Mesothelial cell of epicardium (in vitro differentiated cells): ENCODE measurements around the gene FUT7. TPM values are rescaled to one million over a fixed set of nuclear protein-coding genes. Genes with fewer than 3 reads are reported as not detected.
A peak's percentile ranks its signal among the peaks of the same experiment; 100 is the strongest.

Source experiments
- DNase-seq, 2 experiments: peaks; one replicate each; pipeline ENCODE4 v3.0.0; 2021; ENCODE audit warnings: low spot score in 2 of 2; ENCODE audit not compliant: unreplicated experiment in 2 of 2
- H3K27ac Mint-ChIP-seq: 2 replicates; pipeline ENCODE4 v1.8.0; 2021; ENCODE audit warnings: mixed read lengths
- H3K27me3 Mint-ChIP-seq: 2 replicates; pipeline ENCODE4 v1.8.0; 2021; ENCODE audit warnings: low read depth, mixed read lengths
- H3K36me3 Mint-ChIP-seq: 2 replicates; pipeline ENCODE4 v1.8.0; 2021; ENCODE audit warnings: mixed read lengths
- H3K4me1 Mint-ChIP-seq: 2 replicates; pipeline ENCODE4 v1.8.0; 2021; ENCODE audit warnings: mixed read lengths
- H3K4me3 Mint-ChIP-seq: 2 replicates; pipeline ENCODE4 v1.8.0; 2021; ENCODE audit warnings: mild to moderate bottlenecking, moderate library complexity, mixed read lengths
- H3K9me3 Mint-ChIP-seq: 2 replicates; pipeline ENCODE4 v1.8.0; 2021; ENCODE audit warnings: mixed read lengths
- total RNA-seq: library from RNA; stranded (reverse); gene quantifications from 3 replicates; pipeline ENCODE4 v1.2.1, GENCODE V29; 2021
- TF ChIP-seq, protein P1 (sequence below): fragments of 200-600 bp; sonication (generic); IDR thresholded peaks from one replicate; pipeline ENCODE4 v1.5.0; 2021; ENCODE audit warnings: antibody characterized with exemption; ENCODE audit not compliant: unreplicated experiment

FUT7 gene
- total RNA-seq, 1 donor from 2014 or later, result 0.13 TPM

DNA sequence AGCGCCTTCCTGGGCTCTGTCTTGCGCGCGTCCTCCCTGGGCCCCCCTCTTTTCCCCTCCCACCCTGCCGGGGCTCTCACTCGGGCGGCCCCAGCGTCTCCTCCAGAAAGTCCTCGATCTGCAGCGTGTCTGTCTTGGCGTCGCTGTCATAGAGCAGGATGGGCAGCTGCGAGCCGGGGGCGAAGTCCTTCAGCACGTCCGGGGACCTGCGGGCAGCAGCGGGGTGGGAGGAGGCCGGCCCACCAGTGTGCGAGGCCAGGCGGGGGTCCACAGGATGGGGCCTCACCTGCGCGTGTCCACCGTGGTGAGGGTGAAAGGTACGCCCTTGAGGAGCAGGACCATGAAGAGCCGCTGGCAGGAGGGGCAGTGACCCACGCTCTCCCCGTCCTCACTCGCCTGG, 36.5 kb downstream of the FUT7 start:
- H3K27ac Mint-ChIP-seq, result no peak overlapping the region
- no peak for DNase-seq
- TF ChIP-seq, protein P1, sequence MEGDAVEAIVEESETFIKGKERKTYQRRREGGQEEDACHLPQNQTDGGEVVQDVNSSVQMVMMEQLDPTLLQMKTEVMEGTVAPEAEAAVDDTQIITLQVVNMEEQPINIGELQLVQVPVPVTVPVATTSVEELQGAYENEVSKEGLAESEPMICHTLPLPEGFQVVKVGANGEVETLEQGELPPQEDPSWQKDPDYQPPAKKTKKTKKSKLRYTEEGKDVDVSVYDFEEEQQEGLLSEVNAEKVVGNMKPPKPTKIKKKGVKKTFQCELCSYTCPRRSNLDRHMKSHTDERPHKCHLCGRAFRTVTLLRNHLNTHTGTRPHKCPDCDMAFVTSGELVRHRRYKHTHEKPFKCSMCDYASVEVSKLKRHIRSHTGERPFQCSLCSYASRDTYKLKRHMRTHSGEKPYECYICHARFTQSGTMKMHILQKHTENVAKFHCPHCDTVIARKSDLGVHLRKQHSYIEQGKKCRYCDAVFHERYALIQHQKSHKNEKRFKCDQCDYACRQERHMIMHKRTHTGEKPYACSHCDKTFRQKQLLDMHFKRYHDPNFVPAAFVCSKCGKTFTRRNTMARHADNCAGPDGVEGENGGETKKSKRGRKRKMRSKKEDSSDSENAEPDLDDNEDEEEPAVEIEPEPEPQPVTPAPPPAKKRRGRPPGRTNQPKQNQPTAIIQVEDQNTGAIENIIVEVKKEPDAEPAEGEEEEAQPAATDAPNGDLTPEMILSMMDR, result no peak
- H3K4me1 Mint-ChIP-seq, result peaks cover 32% of the 10 kb centered on the region
- no peaks in the 10 kb centered on the region for H3K27me3 Mint-ChIP-seq
- H3K36me3 Mint-ChIP-seq, result no peaks in the 10 kb centered on the region
- H3K9me3 Mint-ChIP-seq, result peaks cover 5% of the 10 kb centered on the region
- H3K4me3 Mint-ChIP-seq, result no peak overlapping the region

- Mint-ChIP-seq H3K4me1 (peaks cover 27% of the 10 kb centered on the region), H3K9me3 (peaks cover 5% of the 10 kb centered on the region), H3K27ac (no peak overlapping the region), H3K27me3 (peaks cover 2% of the 10 kb centered on the region), H3K4me3 (no peak overlapping the region), H3K36me3 (no peaks in the 10 kb centered on the region)
- DNase-seq, result no peak
- TF ChIP-seq, protein P1, result no peak
Observed at GRCh38 chr9:136994888-136995230, 37.0 kb downstream of the FUT7 start.

- TF ChIP-seq, protein P1, result no peak
- Mint-ChIP-seq H3K27me3 (peaks cover 2% of the 10 kb centered on the region), H3K4me1 (peaks cover 30% of the 10 kb centered on the region), H3K4me3 (peak overlapping the region; percentile 73), H3K36me3 (no peaks in the 10 kb centered on the region), H3K27ac (no peak overlapping the region), H3K9me3 (peaks cover 5% of the 10 kb centered on the region)
- DNase-seq, result no peak
Observed at GRCh38 chr9:136994180-136994887, 37.6 kb downstream of the FUT7 start.

- peak overlapping the region; percentile 81 for H3K27ac Mint-ChIP-seq
- DNase-seq, result no peak
- H3K4me1 Mint-ChIP-seq, result peaks cover 29% of the 10 kb centered on the region
- peaks cover 2% of the 10 kb centered on the region for H3K27me3 Mint-ChIP-seq
- TF ChIP-seq, protein P1, result no peak
- H3K9me3 Mint-ChIP-seq, result peaks cover 5% of the 10 kb centered on the region
- peak overlapping the region; percentile 73 for H3K4me3 Mint-ChIP-seq
- H3K36me3 Mint-ChIP-seq, result no peaks in the 10 kb centered on the region
Observed at GRCh38 chr9:136992819-136993369, 39.0 kb downstream of the FUT7 start.

- peak; percentile 94 to 97 for DNase-seq
- Mint-ChIP-seq H3K36me3 (no peaks in the 10 kb centered on the region), H3K4me3 (peak within 1 kb of the TSS; percentile 73), H3K27me3 (peaks cover 2% of the 10 kb centered on the region), H3K4me1 (peaks cover 25% of the 10 kb centered on the region), H3K27ac (peak within 1 kb of the TSS; percentile 81), H3K9me3 (peaks cover 5% of the 10 kb centered on the region)
- TF ChIP-seq, protein P1, result no peak
Observed at GRCh38 chr9:136991993-136992818, 39.7 kb downstream of the FUT7 start, which contains the start of gene PAXX. PAXX (plus strand) TSS chr9:136992422; CDS start chr9:136992444, 22 bp downstream.
